WI38 (cell line): Measurements from ENCODE around the gene KRTAP9-4.
"Not testable (repeated sequence)": the region's sequence is repeated elsewhere in the genome, so short reads cannot be mapped to it uniquely, and the experiment has no call there.

Experiments
- H3K4me3 ChIP-seq: 2 replicates; pipeline ENCODE4 v1.5.1; 2011; ENCODE audit warnings: low read depth, mild to moderate bottlenecking, control low read depth, low read length
- TF ChIP-seq, protein P1 (sequence below): IDR thresholded peaks from 2 replicates; pipeline ENCODE4 v1.5.1; 2012; ENCODE audit warnings: low read depth, mild to moderate bottlenecking, control low read depth, low read length

KRTAP9-4 gene

GRCh38 chr17:41258406-41258805 is 8.9 kb downstream of the KRTAP9-4 start:
- no peak overlapping the region for H3K4me3 ChIP-seq
- TF ChIP-seq, protein P1, sequence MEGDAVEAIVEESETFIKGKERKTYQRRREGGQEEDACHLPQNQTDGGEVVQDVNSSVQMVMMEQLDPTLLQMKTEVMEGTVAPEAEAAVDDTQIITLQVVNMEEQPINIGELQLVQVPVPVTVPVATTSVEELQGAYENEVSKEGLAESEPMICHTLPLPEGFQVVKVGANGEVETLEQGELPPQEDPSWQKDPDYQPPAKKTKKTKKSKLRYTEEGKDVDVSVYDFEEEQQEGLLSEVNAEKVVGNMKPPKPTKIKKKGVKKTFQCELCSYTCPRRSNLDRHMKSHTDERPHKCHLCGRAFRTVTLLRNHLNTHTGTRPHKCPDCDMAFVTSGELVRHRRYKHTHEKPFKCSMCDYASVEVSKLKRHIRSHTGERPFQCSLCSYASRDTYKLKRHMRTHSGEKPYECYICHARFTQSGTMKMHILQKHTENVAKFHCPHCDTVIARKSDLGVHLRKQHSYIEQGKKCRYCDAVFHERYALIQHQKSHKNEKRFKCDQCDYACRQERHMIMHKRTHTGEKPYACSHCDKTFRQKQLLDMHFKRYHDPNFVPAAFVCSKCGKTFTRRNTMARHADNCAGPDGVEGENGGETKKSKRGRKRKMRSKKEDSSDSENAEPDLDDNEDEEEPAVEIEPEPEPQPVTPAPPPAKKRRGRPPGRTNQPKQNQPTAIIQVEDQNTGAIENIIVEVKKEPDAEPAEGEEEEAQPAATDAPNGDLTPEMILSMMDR: no peak

DNA sequence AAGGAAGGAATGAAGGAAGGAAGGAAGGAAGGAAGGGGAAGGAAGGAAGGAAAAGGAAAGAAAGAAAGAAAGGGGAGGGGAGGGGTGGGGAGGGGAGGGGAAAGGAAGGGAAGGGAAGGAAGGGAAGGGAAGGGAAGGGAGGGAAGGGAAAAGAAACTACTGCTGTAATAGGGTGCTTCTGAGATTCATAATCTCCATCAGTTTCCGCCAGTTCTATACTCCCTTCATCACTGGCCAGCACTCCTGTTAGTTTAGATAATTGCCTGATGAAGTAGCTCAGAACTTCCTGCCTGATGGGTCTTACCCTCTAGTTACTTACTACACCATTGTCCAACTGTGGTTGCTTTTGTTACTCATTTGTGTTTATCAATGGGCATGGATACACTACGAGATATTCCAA is 13.7 kb downstream of the KRTAP9-4 start:
- TF ChIP-seq, protein P1: no peak
- H3K4me3 ChIP-seq: no peak overlapping the region

DNA sequence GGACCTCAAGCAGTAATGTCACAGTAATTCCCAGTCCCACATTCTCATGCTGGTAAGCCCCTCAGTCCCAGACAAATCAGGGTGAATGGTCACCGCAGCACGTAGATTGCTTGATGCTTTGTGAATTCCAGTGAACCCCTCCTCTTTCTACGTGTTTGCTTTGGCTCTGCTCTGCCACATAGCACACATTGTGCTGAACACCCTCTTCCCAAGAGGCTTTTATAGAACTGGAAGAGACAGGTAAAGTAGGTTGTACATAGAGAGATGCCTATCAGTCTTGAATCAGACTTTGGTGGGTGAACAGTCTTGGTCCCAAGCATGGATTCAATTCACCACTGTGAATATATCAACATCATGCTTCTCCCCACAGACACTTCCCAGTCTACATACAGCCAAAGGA is 15.1 kb downstream of the KRTAP9-4 start:
- no peak overlapping the region for H3K4me3 ChIP-seq
- TF ChIP-seq, protein P1: no peak

DNA sequence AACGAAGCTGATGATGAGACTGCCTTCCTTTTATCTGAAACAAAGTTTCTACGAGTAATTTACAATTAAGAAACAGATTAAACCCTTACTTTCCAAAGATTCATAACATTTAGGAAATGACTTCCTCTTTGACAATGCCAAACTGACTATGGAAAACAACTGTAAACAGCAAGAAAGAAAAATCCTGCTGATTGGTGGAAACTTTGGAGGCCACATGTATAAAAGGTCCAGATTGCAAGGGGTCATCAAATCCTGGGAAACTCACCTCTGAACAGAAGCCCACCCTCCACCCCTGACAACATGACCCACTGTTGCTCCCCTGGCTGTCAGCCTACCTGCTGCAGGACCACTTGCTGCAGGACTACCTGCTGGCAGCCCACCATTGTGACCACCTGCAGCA is 15.6 kb downstream of the KRTAP9-4 start, which contains the start of gene KRTAP9-6:
TSS of gene KRTAP9-6 (plus strand) at position 301 of the 400 bp plus-strand sequence. CDS start at position 301, 0 bp downstream.
- no peak within 1 kb of the TSS for H3K4me3 ChIP-seq
- TF ChIP-seq, protein P1: no peak

GRCh38 chr17:41267711-41268110 is 18.2 kb downstream of the KRTAP9-4 start:
- TF ChIP-seq, protein P1: no peak

GRCh38 chr17:41271323-41271722 is 21.8 kb downstream of the KRTAP9-4 start:
- not testable (repeated sequence) for H3K4me3 ChIP-seq

More at GRCh38 chr17:41267711-41268110, 18.2 kb downstream of the KRTAP9-4 start:
- no peak overlapping the region for H3K4me3 ChIP-seq

DNA sequence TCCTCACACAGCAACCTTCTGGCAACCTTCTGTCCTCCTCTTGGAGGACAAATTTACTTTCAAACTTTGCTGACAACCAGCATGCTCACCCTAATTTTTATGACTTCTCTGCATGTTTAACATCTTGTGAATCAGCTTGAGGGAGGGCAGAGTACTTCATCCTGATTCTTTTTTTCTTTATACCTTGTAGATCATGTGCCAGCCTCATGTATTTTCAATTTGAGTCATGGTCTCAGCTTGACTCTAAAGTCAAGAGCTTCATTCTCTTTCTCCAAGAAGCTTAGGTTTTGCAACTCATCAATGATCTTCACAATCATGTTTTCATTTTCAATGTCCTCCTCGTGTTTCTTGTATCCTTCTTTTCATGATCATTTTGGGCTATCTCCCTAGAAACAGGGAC is 22.4 kb downstream of the KRTAP9-4 start:
- no peak overlapping the region for H3K4me3 ChIP-seq
- TF ChIP-seq, protein P1: no peak

- not testable (repeated sequence) for H3K4me3 ChIP-seq
Observed at GRCh38 chr17:41275648-41276190, 26.2 kb downstream of the KRTAP9-4 start, which contains the start of gene KRTAP9-7. Gene KRTAP9-7 (plus strand): TSS chr17:41275698. CDS start chr17:41275698, 0 bp downstream.
